Ovary (tissue), 3 donors: ENCODE measurements around the gene GCA.

Experiments
- POLR2A ChIP-seq: fragments of 450-650 bp; IDR thresholded peaks from one replicate; pipeline ENCODE4 v1.6.1; 2017; ENCODE audit warnings: antibody characterized with exemption, mild to moderate bottlenecking, moderate library complexity
- TF ChIP-seq, protein P1 (sequence below), 3 donors: fragments of 450-650 bp in 2 of 3; fragments of 200-600 bp in 1 of 3; IDR thresholded peaks; one replicate each; pipeline versions ENCODE4 v1.5.1 to v1.8.0; 2016 to 2022; ENCODE audit warnings: antibody characterized with exemption in 3 of 3, mild to moderate bottlenecking in 1 of 3
- donor health status: DM: no; HTN: no; CAD: no.

DNA sequence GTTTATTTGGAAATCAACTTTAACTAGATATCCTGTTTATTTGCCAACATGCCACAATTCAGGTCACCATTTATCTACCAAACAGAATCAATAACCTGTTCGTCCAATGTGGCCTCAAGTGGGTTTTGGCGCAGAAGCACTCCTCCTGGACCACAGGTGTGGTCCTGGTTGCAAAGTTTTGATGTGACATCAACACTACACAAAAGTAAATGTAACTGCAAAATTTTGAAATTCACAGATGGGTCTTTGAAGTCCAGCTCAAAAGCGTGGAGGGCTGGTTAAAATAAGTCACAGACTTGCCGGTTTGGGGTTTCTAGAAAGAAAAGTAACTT is 474 bp upstream of the GCA start:
- no peak for TF ChIP-seq POLR2A
- TF ChIP-seq, protein P1, sequence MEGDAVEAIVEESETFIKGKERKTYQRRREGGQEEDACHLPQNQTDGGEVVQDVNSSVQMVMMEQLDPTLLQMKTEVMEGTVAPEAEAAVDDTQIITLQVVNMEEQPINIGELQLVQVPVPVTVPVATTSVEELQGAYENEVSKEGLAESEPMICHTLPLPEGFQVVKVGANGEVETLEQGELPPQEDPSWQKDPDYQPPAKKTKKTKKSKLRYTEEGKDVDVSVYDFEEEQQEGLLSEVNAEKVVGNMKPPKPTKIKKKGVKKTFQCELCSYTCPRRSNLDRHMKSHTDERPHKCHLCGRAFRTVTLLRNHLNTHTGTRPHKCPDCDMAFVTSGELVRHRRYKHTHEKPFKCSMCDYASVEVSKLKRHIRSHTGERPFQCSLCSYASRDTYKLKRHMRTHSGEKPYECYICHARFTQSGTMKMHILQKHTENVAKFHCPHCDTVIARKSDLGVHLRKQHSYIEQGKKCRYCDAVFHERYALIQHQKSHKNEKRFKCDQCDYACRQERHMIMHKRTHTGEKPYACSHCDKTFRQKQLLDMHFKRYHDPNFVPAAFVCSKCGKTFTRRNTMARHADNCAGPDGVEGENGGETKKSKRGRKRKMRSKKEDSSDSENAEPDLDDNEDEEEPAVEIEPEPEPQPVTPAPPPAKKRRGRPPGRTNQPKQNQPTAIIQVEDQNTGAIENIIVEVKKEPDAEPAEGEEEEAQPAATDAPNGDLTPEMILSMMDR (IDR thresholded peaks at IDR 0.05), result no peak
